Measurements from ENCODE around the gene PPIP5K1.

DNA sequence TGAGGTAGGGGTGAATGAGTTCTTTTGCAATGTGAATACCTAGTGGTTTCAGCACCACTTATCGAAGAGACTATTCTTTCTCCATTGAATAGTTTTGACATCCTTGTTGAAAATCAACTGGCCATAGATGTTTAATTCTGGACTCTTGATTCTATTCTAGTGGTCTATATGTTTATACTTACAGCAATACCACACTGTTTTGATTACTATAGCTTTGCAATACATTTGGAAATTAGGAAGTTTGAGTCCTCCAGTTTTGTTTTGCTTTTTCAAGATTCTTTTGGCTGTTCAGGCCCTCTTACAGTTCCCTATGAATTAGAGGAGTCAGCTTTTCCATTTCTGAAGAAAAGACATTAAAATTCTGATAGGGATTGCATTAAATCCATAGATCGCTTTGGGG lies 42.5 kb downstream of the PPIP5K1 start:
- TF ChIP-seq, protein P1, sequence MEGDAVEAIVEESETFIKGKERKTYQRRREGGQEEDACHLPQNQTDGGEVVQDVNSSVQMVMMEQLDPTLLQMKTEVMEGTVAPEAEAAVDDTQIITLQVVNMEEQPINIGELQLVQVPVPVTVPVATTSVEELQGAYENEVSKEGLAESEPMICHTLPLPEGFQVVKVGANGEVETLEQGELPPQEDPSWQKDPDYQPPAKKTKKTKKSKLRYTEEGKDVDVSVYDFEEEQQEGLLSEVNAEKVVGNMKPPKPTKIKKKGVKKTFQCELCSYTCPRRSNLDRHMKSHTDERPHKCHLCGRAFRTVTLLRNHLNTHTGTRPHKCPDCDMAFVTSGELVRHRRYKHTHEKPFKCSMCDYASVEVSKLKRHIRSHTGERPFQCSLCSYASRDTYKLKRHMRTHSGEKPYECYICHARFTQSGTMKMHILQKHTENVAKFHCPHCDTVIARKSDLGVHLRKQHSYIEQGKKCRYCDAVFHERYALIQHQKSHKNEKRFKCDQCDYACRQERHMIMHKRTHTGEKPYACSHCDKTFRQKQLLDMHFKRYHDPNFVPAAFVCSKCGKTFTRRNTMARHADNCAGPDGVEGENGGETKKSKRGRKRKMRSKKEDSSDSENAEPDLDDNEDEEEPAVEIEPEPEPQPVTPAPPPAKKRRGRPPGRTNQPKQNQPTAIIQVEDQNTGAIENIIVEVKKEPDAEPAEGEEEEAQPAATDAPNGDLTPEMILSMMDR (IDR thresholded peaks at IDR 0.05), result no peak
- TF ChIP-seq POLR2AphosphoS5 (IDR thresholded peaks at IDR 0.05), result no peak
